HG03039 (cell line): Measurements from ENCODE around the gene ZNF618.

Source experiments
- ATAC-seq: cut with Tn5 transposase; IDR thresholded peaks from one replicate; pipeline ENCODE4 v1.9.1; 2021; ENCODE audit warnings: mild to moderate bottlenecking, moderate library complexity; ENCODE audit not compliant: unreplicated experiment

ZNF618 gene

GRCh38 chr9:114051706-114052105 lies 175.6 kb downstream of the ZNF618 start:
- ATAC-seq = no peak

- ATAC-seq = no peak
Observed at GRCh38 chr9:114053246-114054005, 177.3 kb downstream of the ZNF618 start.

- ATAC-seq = no peak
Observed at GRCh38 chr9:114054191-114054690, 178.1 kb downstream of the ZNF618 start.

GRCh38 chr9:114055061-114055460 lies 179.0 kb downstream of the ZNF618 start:
- no peak for ATAC-seq

GRCh38 chr9:114055894-114056293 lies 179.8 kb downstream of the ZNF618 start:
- no peak for ATAC-seq

GRCh38 chr9:114056527-114056926 lies 180.4 kb downstream of the ZNF618 start:
- no peak for ATAC-seq

- no peak for ATAC-seq
Observed at GRCh38 chr9:114057161-114057885, 181.2 kb downstream of the ZNF618 start.

- ATAC-seq = no peak
Observed at GRCh38 chr9:114058688-114059046, 182.6 kb downstream of the ZNF618 start.

- no peak for ATAC-seq
Observed at GRCh38 chr9:114059047-114059803, 183.1 kb downstream of the ZNF618 start.

- no peak for ATAC-seq
Observed at GRCh38 chr9:114060070-114060469, 184.0 kb downstream of the ZNF618 start.

- ATAC-seq = no peak
Observed at GRCh38 chr9:114060711-114061110, 184.6 kb downstream of the ZNF618 start.

- no peak for ATAC-seq
Observed at GRCh38 chr9:114061292-114061691, 185.2 kb downstream of the ZNF618 start.

- ATAC-seq = no peak
Observed at GRCh38 chr9:114061830-114062474, 185.8 kb downstream of the ZNF618 start.

GRCh38 chr9:114065304-114065703 lies 189.2 kb downstream of the ZNF618 start:
- no peak for ATAC-seq

- no peak for ATAC-seq
Observed at GRCh38 chr9:114069476-114070187, 193.5 kb downstream of the ZNF618 start.

GRCh38 chr9:114070188-114071103 lies 194.3 kb downstream of the ZNF618 start:
- ATAC-seq = no peak

GRCh38 chr9:114071197-114071795 lies 195.2 kb downstream of the ZNF618 start:
- no peak for ATAC-seq

GRCh38 chr9:114072184-114073140 lies 196.4 kb downstream of the ZNF618 start:
- ATAC-seq = no peak
